ENCODE data around the gene TMOD3.

DNA sequence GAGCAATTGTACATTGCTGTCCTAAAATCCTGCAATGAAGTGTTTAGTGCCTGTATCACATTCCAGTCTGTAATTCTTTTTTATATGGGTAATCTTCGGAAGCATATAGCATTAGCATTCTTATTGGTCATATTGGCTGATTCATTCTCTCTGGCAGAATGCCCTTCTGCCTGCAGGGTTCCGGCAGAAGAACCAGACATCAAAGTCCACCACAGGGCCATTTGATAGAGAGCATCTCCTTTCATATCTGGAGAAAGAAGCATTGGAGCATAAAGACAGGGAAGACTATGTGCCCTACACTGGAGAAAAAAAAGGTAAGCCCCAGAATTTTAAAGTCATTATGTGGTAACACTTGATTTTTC lies 39.6 kb downstream of the TMOD3 start:
- TF ChIP-seq, protein P1, sequence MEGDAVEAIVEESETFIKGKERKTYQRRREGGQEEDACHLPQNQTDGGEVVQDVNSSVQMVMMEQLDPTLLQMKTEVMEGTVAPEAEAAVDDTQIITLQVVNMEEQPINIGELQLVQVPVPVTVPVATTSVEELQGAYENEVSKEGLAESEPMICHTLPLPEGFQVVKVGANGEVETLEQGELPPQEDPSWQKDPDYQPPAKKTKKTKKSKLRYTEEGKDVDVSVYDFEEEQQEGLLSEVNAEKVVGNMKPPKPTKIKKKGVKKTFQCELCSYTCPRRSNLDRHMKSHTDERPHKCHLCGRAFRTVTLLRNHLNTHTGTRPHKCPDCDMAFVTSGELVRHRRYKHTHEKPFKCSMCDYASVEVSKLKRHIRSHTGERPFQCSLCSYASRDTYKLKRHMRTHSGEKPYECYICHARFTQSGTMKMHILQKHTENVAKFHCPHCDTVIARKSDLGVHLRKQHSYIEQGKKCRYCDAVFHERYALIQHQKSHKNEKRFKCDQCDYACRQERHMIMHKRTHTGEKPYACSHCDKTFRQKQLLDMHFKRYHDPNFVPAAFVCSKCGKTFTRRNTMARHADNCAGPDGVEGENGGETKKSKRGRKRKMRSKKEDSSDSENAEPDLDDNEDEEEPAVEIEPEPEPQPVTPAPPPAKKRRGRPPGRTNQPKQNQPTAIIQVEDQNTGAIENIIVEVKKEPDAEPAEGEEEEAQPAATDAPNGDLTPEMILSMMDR (conservative IDR thresholded peaks at IDR 0.05; ENCODE audit: low read length), result no peak
- TF ChIP-seq EZH2phosphoT487 (IDR thresholded peaks at IDR 0.05; ENCODE audit: borderline replicate concordance), result no peak

Measured in Loucy (cell line).